Keratinocyte (primary cell): ENCODE measurements around the gene CMIP.

ENCODE experiments used
- EZH2 ChIP-seq: IDR thresholded peaks from one replicate; pipeline ENCODE4 v1.6.1; 2012; ENCODE audit warnings: inconsistent platforms, mild to moderate bottlenecking, low read length, moderate library complexity
- TF ChIP-seq, protein P1 (sequence below), 3 experiments: IDR thresholded peaks in 1 of 3; conservative IDR thresholded peaks in 1 of 3; optimal IDR thresholded peaks in 1 of 3; 2 replicates in 2 of 3; 3 replicates in 1 of 3; pipeline versions ENCODE3 to v1.5.1; 2011; ENCODE audit warnings: low read length in 3 of 3, mild to moderate bottlenecking in 3 of 3, moderate library complexity in 2 of 3, control low read depth in 1 of 3, inconsistent platforms in 1 of 3; ENCODE audit not compliant: insufficient read depth in 2 of 3; ENCODE audit errors: extremely low read depth in 1 of 3

DNA sequence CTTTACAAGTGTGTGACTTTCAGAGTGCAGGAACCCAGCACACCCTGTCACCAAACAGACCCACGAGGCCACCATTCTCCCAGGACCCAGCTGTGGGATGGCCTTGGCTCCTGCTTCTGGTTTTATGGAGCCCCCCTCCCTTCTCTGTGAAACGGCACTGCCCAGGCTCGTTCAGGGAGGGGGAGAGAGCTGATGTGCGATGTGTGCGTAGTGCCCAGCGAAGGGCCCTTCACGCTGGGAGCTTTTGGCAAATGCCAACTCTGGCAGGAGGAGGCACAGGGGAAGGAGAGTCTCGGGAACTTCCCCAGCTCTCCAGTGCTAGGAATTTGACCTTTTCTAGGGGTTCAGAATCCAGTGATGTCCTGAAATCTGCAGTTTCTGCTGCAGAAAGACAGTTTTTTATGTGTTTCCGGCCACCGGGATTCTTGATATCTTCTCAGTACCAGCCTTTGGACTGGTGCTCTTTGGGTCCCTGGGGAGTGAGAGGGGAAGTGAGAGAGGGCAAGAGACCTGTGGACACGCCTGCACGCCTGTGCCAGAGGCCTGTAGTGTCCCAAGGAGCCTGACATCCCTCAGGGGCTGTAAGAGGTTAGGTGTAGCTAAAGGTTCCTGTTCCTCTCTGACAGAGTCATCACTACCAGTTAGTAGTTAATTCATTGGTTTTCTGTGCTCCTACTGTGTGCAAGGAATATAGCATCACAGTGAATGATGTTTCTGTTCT lies 45.1 kb downstream of the CMIP start:
- TF ChIP-seq, protein P1, sequence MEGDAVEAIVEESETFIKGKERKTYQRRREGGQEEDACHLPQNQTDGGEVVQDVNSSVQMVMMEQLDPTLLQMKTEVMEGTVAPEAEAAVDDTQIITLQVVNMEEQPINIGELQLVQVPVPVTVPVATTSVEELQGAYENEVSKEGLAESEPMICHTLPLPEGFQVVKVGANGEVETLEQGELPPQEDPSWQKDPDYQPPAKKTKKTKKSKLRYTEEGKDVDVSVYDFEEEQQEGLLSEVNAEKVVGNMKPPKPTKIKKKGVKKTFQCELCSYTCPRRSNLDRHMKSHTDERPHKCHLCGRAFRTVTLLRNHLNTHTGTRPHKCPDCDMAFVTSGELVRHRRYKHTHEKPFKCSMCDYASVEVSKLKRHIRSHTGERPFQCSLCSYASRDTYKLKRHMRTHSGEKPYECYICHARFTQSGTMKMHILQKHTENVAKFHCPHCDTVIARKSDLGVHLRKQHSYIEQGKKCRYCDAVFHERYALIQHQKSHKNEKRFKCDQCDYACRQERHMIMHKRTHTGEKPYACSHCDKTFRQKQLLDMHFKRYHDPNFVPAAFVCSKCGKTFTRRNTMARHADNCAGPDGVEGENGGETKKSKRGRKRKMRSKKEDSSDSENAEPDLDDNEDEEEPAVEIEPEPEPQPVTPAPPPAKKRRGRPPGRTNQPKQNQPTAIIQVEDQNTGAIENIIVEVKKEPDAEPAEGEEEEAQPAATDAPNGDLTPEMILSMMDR (optimal IDR thresholded peaks at IDR 0.05 in 1 of 3, IDR thresholded peaks at IDR 0.05 in 1 of 3, conservative IDR thresholded peaks at IDR 0.05 in 1 of 3; ENCODE audit: extremely low read depth in 1 of 3, insufficient read depth in 2 of 3, low read length in 3 of 3) = no peak
- no peak for TF ChIP-seq EZH2
